Measurements from ENCODE around the gene SCFD2. TPM values are rescaled to one million over a fixed set of nuclear protein-coding genes. Genes with fewer than 3 reads are reported as not detected.
"Not testable (repeated sequence)": the region's sequence is repeated elsewhere in the genome, so short reads cannot be mapped to it uniquely, and the experiment has no call there.

SCFD2 gene
- total and polyA plus RNA-seq, 12 donors: 2.9 to 15.0 (median 9.7) TPM

DNA sequence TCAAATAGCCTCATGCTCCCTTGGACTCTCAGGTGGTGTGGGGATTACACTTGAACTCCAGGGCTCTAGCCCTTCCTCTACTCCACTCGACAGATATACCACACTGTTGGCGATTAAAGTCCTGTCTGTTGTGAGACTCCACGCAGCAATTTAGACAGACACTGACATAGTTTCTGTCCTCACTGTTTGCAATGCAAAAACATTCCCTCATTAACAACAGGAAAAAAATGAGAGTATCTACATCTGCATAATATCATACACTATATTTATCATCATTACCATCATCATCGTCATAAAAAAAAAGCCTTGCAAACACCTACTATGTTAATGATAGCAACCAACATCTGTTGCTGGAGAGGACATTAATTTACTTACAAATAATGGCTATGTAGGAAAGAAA lies 371.3 kb downstream of the SCFD2 start:
- H3K27me3 ChIP-seq: no peaks in the 10 kb centered on the region
- ATAC-seq (no peak), DNase-seq (no peak)
- peak overlapping the region in 1 of 10 donors; percentile 15 for H3K27ac ChIP-seq
- TF ChIP-seq, protein P1, sequence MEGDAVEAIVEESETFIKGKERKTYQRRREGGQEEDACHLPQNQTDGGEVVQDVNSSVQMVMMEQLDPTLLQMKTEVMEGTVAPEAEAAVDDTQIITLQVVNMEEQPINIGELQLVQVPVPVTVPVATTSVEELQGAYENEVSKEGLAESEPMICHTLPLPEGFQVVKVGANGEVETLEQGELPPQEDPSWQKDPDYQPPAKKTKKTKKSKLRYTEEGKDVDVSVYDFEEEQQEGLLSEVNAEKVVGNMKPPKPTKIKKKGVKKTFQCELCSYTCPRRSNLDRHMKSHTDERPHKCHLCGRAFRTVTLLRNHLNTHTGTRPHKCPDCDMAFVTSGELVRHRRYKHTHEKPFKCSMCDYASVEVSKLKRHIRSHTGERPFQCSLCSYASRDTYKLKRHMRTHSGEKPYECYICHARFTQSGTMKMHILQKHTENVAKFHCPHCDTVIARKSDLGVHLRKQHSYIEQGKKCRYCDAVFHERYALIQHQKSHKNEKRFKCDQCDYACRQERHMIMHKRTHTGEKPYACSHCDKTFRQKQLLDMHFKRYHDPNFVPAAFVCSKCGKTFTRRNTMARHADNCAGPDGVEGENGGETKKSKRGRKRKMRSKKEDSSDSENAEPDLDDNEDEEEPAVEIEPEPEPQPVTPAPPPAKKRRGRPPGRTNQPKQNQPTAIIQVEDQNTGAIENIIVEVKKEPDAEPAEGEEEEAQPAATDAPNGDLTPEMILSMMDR (IDR thresholded peaks at IDR 0.05): no peak
- H3K4me1 ChIP-seq: peaks cover 19 to 49% (median 41%) of the 10 kb centered on the region in 9 donors
- WGBS, 2 donors: 85 to 91% methylated on average over 4 of the region's 4 CpGs
- no peak overlapping the region for H3K4me3 ChIP-seq
- intact Hi-C loops (cut with DNase I): no loop called here
- H3K9me3 ChIP-seq: no peaks in the 10 kb centered on the region
- no peaks in the 10 kb centered on the region for H3K36me3 ChIP-seq

DNA sequence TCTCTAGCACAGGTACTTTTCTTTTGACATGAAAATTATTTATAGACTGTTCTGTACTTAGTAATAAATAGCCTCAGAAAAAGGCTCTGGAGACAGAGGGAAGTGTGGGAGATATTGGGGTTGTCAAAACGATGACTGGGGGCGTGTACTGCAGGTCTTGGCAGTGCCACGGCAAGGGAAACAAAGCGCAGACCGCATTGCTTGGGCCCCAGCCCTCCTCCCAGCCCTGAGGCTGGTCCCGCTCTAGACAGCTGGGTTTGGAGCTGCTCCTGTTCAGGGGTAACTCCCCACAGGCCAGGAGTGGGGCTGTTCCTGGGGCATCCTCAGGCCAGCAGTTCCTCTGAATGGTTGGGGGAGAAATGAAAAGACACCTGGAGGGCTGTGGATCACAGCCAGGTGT lies 372.1 kb downstream of the SCFD2 start:
- 43 to 60% methylated on average over 6 of the region's 6 CpGs for WGBS, 2 donors
- Histone ChIP-seq H3K9me3 (no peaks in the 10 kb centered on the region), H3K4me1 (peaks cover 19 to 49% (median 41%) of the 10 kb centered on the region in 9 donors), H3K27me3 (no peaks in the 10 kb centered on the region), H3K27ac (peak overlapping the region in 2 of 10 donors; percentile 15 to 43), H3K4me3 (no peak overlapping the region), H3K36me3 (no peaks in the 10 kb centered on the region)
- intact Hi-C loops (cut with DNase I): no loop called here
- TF ChIP-seq, protein P1 (IDR thresholded peaks at IDR 0.05): no peak
- ATAC-seq: peak in 6 of 8 donors; percentile 24 to 75 (median 42)
- peak in 1 of 2 donors; percentile 32 for DNase-seq

DNA sequence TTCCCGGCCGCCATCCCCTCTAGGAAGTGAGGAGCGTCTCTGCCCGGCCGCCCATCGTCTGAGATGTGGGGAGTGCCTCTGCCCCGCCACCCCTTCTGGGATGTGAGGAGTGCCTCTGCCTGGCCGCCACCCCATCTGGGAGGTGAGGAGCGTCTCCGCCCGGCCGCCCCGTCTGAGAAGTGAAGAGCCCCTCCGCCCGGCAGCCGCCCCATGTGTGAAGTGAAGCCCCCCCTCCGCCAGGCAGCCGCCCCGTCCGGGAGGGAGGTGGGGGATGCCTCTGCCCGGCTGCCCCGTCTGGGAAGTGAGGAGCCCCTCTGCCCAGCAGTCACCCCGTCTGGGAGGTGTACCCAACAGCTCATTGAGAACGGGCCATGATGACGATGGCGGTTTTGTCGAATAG lies 373.3 kb downstream of the SCFD2 start:
- H3K27ac ChIP-seq; H3K9me3 ChIP-seq; intact Hi-C loops (cut with DNase I); H3K36me3 ChIP-seq; H3K27me3 ChIP-seq; ATAC-seq; H3K4me3 ChIP-seq: not testable (repeated sequence)
- WGBS, 2 donors: 97 to 98% methylated on average over 25 to 27 of the region's 27 CpGs
- DNase-seq: peak in 1 of 2 donors; percentile 16
- H3K4me1 ChIP-seq: peaks cover 14 to 37% (median 32%) of the 10 kb centered on the region in 9 donors

DNA sequence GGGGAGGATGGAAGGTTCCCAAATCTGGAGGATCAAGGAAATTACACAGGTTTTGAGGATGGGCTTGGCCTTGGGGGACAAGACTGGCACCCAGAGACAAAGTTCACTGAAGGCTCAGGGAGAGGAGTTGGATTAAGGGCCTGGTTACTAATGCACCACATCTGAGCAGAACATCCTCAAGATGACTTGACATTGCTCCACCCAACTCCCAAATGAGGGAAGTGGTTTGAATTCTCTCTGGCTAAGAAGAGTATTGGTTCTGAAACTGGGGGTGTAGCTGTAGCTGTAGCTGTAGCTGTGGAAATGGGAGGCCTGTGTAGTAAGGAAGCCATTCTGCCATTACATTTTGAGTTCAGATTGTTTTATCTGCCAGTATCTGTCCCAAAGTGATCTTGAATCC lies 374.4 kb downstream of the SCFD2 start:
- no peak overlapping the region for H3K4me3 ChIP-seq
- H3K27me3 ChIP-seq: no peaks in the 10 kb centered on the region
- H3K27ac ChIP-seq: no peak overlapping the region
- no peaks in the 10 kb centered on the region for H3K9me3 ChIP-seq
- DNase-seq: no peak
- no peaks in the 10 kb centered on the region for H3K36me3 ChIP-seq
- TF ChIP-seq, protein P1 (IDR thresholded peaks at IDR 0.05): no peak
- intact Hi-C loops (cut with DNase I): no loop called here
- ATAC-seq: no peak
- peaks cover 6 to 26% (median 21%) of the 10 kb centered on the region in 9 donors for H3K4me1 ChIP-seq

DNA sequence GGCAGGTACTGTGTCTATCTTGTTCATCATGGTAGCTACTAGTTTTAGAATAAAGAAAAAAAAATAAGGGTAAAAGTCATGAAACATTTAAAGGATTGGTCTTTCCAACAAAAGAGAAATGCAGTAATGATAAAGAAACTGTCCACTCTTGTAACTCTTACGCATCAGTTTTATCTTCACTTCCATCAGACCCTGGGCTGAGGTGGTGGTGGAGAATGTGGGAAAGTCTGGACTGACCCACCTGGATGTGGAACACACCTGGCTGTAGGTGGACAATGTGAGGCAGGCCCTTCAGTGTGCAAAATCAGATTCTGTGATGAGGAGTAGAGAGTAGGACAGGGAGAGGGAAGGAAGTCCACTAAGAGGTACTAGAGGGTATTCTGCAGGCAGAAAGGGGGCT lies 375.2 kb downstream of the SCFD2 start:
- H3K4me1 ChIP-seq: peaks cover 0 to 19% (median 14%) of the 10 kb centered on the region in 9 donors
- intact Hi-C loops (cut with DNase I): no loop called here
- no peak overlapping the region for H3K27ac ChIP-seq
- H3K27me3 ChIP-seq: no peaks in the 10 kb centered on the region
- H3K9me3 ChIP-seq: no peaks in the 10 kb centered on the region
- no peak overlapping the region for H3K4me3 ChIP-seq
- H3K36me3 ChIP-seq: no peaks in the 10 kb centered on the region
- 97 to 98% methylated on average over 1 of the region's 1 CpG for WGBS, 2 donors
- no peak for ATAC-seq
- DNase-seq: no peak
- TF ChIP-seq, protein P1 (IDR thresholded peaks at IDR 0.05): no peak

All from heart right ventricle (tissue), 16 donors.